HG02973 (cell line): Measurements from ENCODE around the gene PIGV.
A peak's percentile ranks its signal among the peaks of the same experiment; 100 is the strongest.
"Not testable (repeated sequence)": the region's sequence is repeated elsewhere in the genome, so short reads cannot be mapped to it uniquely, and the experiment has no call there.

ENCODE experiments used
- ATAC-seq: cut with Tn5 transposase; IDR thresholded peaks from one replicate; pipeline ENCODE4 v1.9.1; 2021; ENCODE audit warnings: moderate library complexity; ENCODE audit not compliant: unreplicated experiment

PIGV gene

GRCh38 chr1:26791148-26791547, 3.4 kb downstream of the PIGV start:
- ATAC-seq: no peak

GRCh38 chr1:26791626-26792025, 3.9 kb downstream of the PIGV start:
- no peak for ATAC-seq

GRCh38 chr1:26792924-26793323, 5.2 kb downstream of the PIGV start:
- no peak for ATAC-seq

- ATAC-seq: no peak
These were observed 6.6 kb downstream of the PIGV start for GRCh38 chr1:26794391-26794790.

GRCh38 chr1:26797627-26798026, 9.9 kb downstream of the PIGV start:
- no peak for ATAC-seq

- no peak for ATAC-seq
These were observed 11.9 kb downstream of the PIGV start for GRCh38 chr1:26799479-26800142.

- not testable (repeated sequence) for ATAC-seq
These were observed 16.2 kb downstream of the PIGV start for GRCh38 chr1:26803932-26804331.

GRCh38 chr1:26810105-26810504, 22.4 kb downstream of the PIGV start:
- not testable (repeated sequence) for ATAC-seq

- ATAC-seq: no peak
These were observed 23.3 kb downstream of the PIGV start for GRCh38 chr1:26811057-26811456.

GRCh38 chr1:26811708-26812107, 24.0 kb downstream of the PIGV start:
- ATAC-seq: no peak

- no peak for ATAC-seq
These were observed 26.6 kb downstream of the PIGV start for GRCh38 chr1:26814377-26814776.

GRCh38 chr1:26814893-26815292, 27.1 kb downstream of the PIGV start:
- ATAC-seq: no peak

GRCh38 chr1:26820784-26821269, 33.1 kb downstream of the PIGV start:
- ATAC-seq: peak; percentile 90

GRCh38 chr1:26822737-26823395, 35.1 kb downstream of the PIGV start:
- no peak for ATAC-seq

GRCh38 chr1:26824731-26825130, 37.0 kb downstream of the PIGV start:
- no peak for ATAC-seq

GRCh38 chr1:26826261-26827105, 38.7 kb downstream of the PIGV start, which contains the start of gene ZDHHC18:
Gene ZDHHC18, plus strand, starts transcription at chr1:26826688. Its CDS starts 117 bp downstream, at chr1:26826805.
- ATAC-seq: peak; percentile 80

- no peak for ATAC-seq
These were observed 39.4 kb downstream of the PIGV start for GRCh38 chr1:26827106-26827604.

- no peak for ATAC-seq
These were observed 39.9 kb downstream of the PIGV start for GRCh38 chr1:26827663-26828062.

GRCh38 chr1:26828411-26828991, 40.8 kb downstream of the PIGV start:
- no peak for ATAC-seq

GRCh38 chr1:26829184-26829911, 41.6 kb downstream of the PIGV start:
- ATAC-seq: no peak
